IMR-90 (cell line): ENCODE results near the gene NLRC5.

ENCODE experiments used
- CTCF ChIP-seq: conservative IDR thresholded peaks from 2 replicates; pipeline ENCODE4 v1.5.1; 2012; ENCODE audit warnings: mild to moderate bottlenecking, low read depth, low read length, improper control_type of control experiment
- ELK1 ChIP-seq: fragments of 150-350 bp; IDR thresholded peaks from 2 replicates; pipeline ENCODE4 v1.6.1; 2016; ENCODE audit warnings: low read depth, mild to moderate bottlenecking, low read length, moderate library complexity, borderline replicate concordance
- MAFK ChIP-seq: IDR thresholded peaks from 2 replicates; pipeline ENCODE4 v1.6.1; 2012; ENCODE audit warnings: low read depth, low read length, improper control_type of control experiment
- POLR2A ChIP-seq: IDR thresholded peaks from 2 replicates; pipeline ENCODE4 v1.6.1; 2012; ENCODE audit warnings: mild to moderate bottlenecking, low read depth, low read length
- RAD21 ChIP-seq: IDR thresholded peaks from 2 replicates; pipeline ENCODE4 v1.6.1; 2012; ENCODE audit warnings: low read length, improper control_type of control experiment
- SMC3 ChIP-seq: fragments of 150-350 bp; IDR thresholded peaks from 2 replicates; pipeline ENCODE4 v1.6.1; 2016; ENCODE audit warnings: low read depth, mild to moderate bottlenecking, antibody characterized with exemption, low read length, moderate library complexity

GRCh38 chr16:56989988-56990387 lies 631 bp downstream of the NLRC5 start:
- no peak for TF ChIP-seq CTCF
- no peak for TF ChIP-seq MAFK
- TF ChIP-seq RAD21 = no peak
- no peak for TF ChIP-seq ELK1
- TF ChIP-seq POLR2A = no peak
- no peak for TF ChIP-seq SMC3
